GM19238 (cell line): ENCODE data around the gene ADAMTS13.
A peak's percentile ranks its signal among the peaks of the same experiment; 100 is the strongest.
"Not testable (repeated sequence)": the region's sequence is repeated elsewhere in the genome, so short reads cannot be mapped to it uniquely, and the experiment has no call there.

Experiments
- DNase-seq: peaks from one replicate; pipeline ENCODE4 v3.0.0; 2011; ENCODE audit warnings: low spot score; ENCODE audit not compliant: insufficient read length

ADAMTS13 gene

GRCh38 chr9:133391449-133391848 is 30.7 kb upstream of the ADAMTS13 start:
- DNase-seq, result not testable (repeated sequence)

- DNase-seq, result not testable (repeated sequence)
Measured at GRCh38 chr9:133392308-133392707, 29.9 kb upstream of the ADAMTS13 start.

DNA sequence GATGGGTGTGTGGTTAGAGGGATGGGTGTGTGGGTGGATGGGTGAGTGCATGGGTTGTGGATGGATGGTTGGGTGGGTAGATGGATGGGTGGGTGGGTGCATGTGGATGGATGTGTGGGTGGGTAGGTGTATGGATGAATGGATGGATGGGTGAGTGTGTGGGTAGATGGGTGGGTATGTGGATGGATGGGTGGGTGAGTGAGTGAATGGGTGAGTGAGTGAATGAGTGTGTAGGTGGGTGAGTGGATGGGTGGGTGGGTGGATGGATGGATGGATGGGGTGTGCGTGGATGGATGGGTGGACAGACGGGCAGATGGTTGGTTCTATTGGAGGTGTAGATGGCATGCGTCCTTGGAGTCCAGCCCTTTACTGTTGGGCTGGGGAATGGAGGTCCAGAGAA is 28.8 kb upstream of the ADAMTS13 start:
- no peak for DNase-seq

- no peak for DNase-seq
Measured at GRCh38 chr9:133394687-133395271, 27.4 kb upstream of the ADAMTS13 start.

DNA sequence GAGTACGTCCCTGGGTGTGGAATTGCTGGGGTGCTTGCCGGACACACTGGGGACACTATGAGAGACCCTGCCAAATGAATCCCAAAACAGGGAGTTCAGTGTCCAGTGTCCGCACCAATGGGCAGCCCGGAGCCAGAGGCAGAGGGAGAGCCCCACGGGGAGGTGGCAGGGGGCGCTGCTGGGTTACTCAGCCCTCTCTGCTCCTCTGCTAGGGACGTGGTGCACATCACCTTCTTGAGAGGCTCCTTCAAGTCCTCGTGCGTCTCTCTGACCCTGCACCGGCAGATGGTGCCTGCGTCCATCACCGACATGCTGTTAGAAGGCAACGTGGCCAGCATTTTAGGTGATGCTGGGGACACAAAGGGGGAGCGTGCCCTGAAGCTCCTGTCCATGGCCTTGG is 25.2 kb upstream of the ADAMTS13 start:
- DNase-seq, result no peak

GRCh38 chr9:133397370-133397769 is 24.8 kb upstream of the ADAMTS13 start:
- no peak for DNase-seq

GRCh38 chr9:133397895-133398294 is 24.3 kb upstream of the ADAMTS13 start:
- DNase-seq, result no peak

DNA sequence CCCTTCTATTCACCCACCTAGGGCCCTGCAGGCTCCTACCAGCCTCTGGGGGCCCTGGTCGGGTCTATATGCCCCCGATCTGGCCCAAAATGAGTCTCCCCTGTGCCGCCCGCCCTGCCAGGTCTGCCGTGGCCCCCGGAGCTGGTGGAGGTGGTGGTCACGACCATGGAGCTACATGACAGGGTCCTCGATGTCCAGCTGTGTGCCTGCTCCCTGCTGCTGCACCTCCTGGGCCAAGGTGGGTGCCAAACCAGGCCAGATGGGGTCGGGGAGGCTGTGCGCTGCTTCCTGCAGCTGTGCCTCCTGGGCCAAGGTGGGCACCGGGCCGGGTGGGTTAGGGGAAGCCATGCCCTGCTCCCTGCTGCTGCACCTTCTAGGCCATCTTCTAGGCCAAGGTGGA is 21.9 kb upstream of the ADAMTS13 start:
- no peak for DNase-seq

DNA sequence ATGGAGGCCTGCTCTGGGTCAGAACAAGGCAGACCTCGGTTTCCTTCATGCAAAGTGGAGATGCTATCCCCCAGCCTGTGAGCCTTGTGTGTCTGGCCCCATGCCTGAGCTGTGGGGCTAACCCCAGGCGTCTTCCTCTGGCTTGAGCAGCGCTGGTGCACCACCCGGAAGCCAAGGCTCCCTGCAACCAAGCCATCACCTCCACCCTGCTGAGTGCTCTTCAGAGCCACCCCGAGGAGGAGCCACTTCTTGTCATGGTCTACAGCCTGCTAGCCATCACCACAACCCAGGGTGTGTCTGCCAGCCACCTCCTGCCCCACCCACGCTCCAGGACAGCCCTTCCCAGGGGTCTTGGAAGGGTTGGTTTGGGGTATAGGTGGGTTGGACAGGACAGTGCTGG is 20.6 kb upstream of the ADAMTS13 start:
- no peak for DNase-seq

DNA sequence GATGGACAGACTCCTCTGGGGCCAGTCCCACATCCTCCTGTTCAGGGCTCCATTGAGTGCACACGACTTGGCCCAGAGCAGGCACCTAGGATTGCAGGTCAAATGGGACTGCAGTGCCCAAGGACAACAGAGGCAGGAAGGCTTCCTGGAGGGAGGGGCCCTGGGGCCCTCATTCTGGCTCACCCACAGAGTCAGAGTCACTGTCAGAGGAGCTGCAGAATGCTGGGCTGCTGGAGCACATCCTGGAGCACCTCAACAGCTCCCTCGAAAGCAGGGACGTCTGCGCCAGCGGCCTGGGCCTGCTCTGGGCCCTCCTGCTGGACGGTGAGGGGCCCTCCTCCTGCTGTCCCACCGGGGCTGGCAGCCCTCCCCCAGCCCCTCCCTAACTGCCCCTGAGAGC is 19.5 kb upstream of the ADAMTS13 start:
- no peak for DNase-seq

- DNase-seq, result no peak
Measured at GRCh38 chr9:133403766-133404453, 18.3 kb upstream of the ADAMTS13 start.

DNA sequence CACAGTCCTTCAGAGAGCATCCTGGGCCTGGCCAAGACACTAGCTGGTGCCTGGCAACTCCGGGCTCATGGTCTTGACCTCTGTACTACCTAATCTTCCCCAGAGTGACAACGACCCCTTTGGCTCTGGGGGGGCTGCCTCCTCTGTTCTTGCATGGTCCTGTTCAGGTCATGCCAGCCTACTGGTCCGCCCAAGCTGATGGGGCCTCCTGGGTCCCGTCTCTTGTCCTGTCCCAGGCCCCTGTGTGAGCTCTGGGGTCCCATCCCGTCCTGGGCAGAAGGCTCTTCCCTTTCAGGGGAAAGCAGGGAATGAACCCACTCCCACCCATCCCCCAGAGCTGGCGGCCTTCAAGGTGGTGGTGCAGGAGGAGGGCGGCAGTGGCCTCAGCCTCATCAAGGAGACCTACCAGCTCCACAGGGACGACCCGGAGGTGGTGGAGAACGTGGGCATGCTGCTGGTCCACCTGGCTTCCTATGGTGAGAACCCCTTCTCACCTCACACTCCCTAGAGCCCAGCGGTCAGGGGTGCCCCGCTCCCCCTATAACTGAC is 17.6 kb upstream of the ADAMTS13 start:
- no peak for DNase-seq

DNA sequence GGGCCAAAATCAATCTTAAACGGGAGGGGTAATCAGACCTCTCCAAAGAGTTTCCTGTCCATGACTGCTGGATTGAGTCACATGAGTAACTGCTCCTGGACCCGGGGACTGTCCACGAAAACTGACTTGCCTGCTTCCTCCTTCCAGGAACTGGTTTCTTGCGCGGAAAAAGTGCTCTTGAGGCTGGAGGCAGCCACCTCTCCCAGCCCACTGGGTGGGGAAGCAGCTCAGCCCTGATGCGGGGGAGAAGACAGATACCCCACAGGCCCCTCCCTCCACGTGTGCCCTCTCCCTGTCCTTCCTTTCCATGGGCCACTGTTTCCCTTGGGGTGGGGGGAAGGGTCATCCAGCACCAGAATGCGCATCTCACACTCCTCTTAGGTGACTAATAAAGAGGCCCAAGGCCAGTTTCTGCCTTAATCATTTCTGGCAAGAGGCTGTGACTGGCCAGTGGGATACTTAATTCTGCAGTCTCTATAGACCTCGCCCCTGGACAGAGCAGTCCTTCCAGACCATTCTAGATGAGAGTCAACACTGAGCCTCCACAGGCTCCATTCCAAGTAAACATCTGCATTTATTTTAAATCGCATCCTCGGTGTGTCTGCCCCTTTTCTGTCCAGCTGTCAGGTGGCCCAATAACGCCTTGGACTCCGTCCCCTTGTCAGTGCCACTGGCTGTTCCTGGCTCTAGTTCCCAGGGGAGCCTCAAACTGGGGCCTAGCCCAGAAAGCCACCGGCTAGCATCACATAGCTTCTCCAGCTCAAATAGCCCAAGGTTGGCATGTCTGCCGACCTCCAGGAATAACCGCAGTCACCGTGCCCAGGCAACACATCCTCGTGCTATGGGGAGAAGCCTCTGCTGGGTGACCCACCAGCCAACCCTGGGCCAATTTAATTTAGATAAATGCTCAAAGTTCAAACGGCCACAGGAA is 16.4 kb upstream of the ADAMTS13 start:
- no peak for DNase-seq

- DNase-seq, result peak; percentile 73
Measured at GRCh38 chr9:133406480-133407307, 15.5 kb upstream of the ADAMTS13 start.

- no peak for DNase-seq
Measured at GRCh38 chr9:133408042-133408441, 14.1 kb upstream of the ADAMTS13 start.

DNA sequence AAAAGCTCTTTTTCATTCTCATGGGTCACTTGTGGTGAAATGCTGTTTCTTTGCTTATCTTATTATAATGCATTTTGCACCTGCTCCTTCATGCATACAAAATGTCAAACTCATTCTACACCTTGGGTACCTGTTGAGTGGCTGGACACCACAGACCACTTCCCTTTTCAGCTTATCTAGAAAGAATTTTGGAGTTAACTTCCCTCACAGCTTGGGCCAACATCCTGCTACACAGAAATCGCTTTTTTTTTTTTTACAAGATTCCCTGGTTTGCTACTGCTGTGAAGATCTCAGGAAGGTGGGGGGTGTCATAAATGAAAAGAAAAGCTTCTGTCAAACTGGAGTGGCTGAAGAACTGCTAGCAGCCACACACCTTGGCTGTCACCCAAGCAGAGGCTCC is 7.0 kb upstream of the ADAMTS13 start:
- DNase-seq, result no peak

- DNase-seq, result peak; percentile 79
Measured at GRCh38 chr9:133417541-133418461, 4.4 kb upstream of the ADAMTS13 start, which contains the start of gene REXO4. Gene REXO4 (minus strand): TSS chr9:133418010. CDS start chr9:133417844, 166 bp downstream.

- no peak for DNase-seq
Measured at GRCh38 chr9:133419005-133419404, 3.2 kb upstream of the ADAMTS13 start.

DNA sequence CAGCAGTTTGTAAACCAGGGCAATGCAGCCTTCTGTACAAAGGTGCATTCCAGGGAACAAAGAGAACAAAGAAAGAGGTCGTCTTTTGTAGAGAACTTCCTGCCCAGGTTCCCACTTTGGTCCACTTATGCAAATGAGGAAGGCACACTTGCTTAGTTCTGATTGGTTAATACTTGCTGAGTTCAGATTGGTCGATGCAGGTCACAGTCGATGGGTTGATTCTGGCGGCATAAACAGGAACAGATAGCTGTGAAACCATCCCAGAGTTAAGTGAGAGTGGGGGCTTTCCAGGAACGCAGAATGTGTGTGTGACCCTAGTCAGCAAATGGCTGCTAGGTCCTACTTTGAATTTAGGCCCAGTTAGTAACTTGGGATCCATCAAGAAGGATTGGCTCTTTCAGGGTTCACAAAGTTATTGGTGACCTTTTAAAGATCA is 1.8 kb upstream of the ADAMTS13 start:
- DNase-seq, result peak; percentile 76

- no peak for DNase-seq
Measured at GRCh38 chr9:133423216-133423615, 1.0 kb downstream of the ADAMTS13 start.
